GM18502 (cell line): ENCODE measurements around the gene IKZF4.
"Not testable (repeated sequence)": the region's sequence is repeated elsewhere in the genome, so short reads cannot be mapped to it uniquely, and the experiment has no call there.

Source experiments
- ATAC-seq: cut with Tn5 transposase; IDR thresholded peaks from one replicate; pipeline ENCODE4 v1.9.1; 2021; ENCODE audit warnings: mild to moderate bottlenecking; ENCODE audit not compliant: unreplicated experiment, poor library complexity

The IKZF4 gene

GRCh38 chr12:55997535-55997859 is 23.3 kb upstream of the IKZF4 start:
- no peak for ATAC-seq

- ATAC-seq: not testable (repeated sequence)
Measured at GRCh38 chr12:55999522-55999921, 21.3 kb upstream of the IKZF4 start.

GRCh38 chr12:55999999-56000540 is 20.8 kb upstream of the IKZF4 start:
- not testable (repeated sequence) for ATAC-seq

DNA sequence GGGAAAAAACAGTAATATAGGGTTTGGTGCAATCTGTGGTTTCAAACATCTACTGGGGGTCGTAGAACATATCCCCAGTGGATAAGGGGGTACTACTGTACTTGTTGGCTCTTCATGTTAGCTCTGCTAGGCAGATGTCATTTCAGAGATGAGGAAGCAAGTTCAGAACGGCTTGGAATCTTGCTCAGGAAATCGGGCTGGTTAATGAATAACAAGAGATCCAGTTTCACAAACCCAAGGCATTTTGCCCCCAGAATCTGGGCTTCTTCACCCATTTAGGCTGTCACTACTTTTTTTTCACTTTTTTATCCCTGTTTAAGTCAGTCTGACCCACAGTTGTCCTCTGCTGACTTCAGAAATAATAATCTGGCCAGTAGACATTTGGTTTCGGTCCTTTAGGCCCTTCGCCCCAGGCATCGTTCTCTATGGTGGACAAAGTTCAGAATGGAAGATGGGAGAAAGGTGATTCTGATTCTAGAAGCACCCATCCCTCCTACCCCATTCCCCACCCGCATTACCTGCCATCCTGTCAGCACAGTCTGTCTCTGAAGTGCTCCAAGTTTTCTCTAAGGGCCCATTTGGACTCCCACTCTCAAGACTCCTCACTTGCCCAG is 19.2 kb upstream of the IKZF4 start:
- ATAC-seq: no peak

GRCh38 chr12:56003376-56003775 is 17.5 kb upstream of the IKZF4 start:
- ATAC-seq: not testable (repeated sequence)

DNA sequence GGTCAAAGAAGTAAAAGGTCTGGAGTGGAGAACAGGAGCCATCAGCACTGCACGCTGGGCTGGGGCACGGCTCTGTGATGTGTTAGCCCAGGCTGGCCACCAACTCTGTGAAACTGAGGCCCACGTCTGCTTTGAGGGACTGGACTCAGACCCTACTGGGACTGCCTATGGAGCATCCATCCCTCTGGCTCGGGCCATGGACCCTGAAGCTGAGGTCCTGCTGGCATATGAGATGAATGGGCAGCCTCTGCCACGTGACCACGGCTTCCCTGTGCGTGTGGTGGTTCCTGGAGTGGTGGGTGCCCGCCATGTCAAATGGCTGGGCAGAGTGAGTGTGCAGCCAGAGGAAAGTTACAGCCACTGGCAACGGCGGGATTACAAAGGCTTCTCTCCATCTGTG is 16.6 kb upstream of the IKZF4 start:
- no peak for ATAC-seq

- ATAC-seq: peak; percentile 51
Measured at GRCh38 chr12:56007564-56008559, 13.0 kb upstream of the IKZF4 start.

GRCh38 chr12:56010111-56010570 is 10.7 kb upstream of the IKZF4 start:
- no peak for ATAC-seq

DNA sequence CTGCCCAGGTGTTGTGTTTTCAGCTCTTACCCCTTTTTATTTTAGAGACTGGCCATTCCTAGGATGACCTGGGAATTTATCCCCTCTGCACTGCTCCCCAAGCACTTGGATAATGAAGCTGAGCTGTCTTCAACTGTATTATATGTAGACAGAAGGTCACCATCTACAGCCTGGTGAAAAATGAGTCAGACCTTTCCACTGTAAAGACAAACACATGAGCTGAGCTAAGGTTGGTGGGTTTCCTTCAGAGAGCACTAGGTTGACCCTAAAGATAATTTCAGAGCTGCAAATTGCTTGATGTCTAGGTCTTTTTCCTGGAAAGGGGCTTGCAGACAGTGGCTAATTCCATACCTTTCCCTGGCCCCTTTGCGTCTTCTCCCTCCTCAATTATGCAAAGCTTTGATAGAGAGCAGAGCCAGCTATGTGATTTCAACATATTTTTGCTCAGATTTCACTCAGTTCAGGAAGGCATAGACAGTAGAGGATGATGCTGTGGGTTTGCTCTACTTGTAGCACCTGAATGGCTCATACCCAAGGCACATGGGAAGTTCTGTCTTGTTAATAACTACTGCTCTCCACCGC is 9.2 kb upstream of the IKZF4 start:
- no peak for ATAC-seq

DNA sequence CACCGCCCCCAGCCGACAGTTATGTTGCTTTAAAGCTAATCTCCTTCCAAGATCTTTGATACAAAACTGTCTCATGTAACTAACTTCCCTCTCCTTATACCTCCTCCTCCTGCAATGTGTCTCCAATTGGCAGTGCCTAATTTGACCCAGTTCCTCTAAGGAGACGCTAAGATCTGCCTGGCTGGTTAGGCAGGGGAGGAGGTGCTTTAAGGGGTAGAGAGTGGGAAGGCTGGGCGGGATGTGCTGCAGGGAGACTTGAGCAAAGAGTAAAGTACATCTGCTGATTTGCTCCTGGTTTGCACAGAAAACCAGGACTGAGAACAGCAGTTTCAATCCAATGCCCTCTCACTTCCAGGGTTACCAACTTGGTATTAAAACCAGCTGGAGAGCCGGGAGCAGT is 7.4 kb upstream of the IKZF4 start:
- no peak for ATAC-seq

- ATAC-seq: no peak
Measured at GRCh38 chr12:56014205-56014604, 6.6 kb upstream of the IKZF4 start.

- ATAC-seq: no peak
Measured at GRCh38 chr12:56017181-56017580, 3.7 kb upstream of the IKZF4 start.

GRCh38 chr12:56018356-56018755 is 2.5 kb upstream of the IKZF4 start:
- no peak for ATAC-seq

GRCh38 chr12:56021889-56022497 is 1.1 kb downstream of the IKZF4 start:
- ATAC-seq: no peak

GRCh38 chr12:56028511-56029165 is 7.8 kb downstream of the IKZF4 start:
- ATAC-seq: no peak

DNA sequence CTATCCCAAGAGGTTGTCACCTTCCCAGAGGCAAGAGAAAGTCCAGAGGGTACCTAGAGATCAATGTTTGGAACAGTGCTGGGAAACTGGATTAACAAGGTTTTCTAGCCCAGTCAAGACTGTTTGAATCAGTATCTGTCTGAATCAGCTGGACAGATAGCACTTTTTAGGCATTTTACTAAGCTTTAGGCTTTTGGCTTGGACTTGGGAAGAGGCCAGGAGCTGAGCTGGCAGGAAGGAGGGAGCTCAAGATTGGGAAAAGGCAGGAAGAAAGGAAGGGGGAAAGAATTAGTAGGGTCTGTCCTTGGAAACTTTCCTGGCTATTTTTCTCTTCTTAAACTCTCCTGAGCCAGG is 8.3 kb downstream of the IKZF4 start:
- no peak for ATAC-seq

- ATAC-seq: peak; percentile 47
Measured at GRCh38 chr12:56029666-56030293, 8.9 kb downstream of the IKZF4 start.

GRCh38 chr12:56031987-56032386 is 11.1 kb downstream of the IKZF4 start:
- ATAC-seq: no peak

- no peak for ATAC-seq
Measured at GRCh38 chr12:56034586-56035332, 13.9 kb downstream of the IKZF4 start.
